ENCODE measurements around the gene TMC2.
"Not testable (repeated sequence)": the region's sequence is repeated elsewhere in the genome, so short reads cannot be mapped to it uniquely, and the experiment has no call there.

DNA sequence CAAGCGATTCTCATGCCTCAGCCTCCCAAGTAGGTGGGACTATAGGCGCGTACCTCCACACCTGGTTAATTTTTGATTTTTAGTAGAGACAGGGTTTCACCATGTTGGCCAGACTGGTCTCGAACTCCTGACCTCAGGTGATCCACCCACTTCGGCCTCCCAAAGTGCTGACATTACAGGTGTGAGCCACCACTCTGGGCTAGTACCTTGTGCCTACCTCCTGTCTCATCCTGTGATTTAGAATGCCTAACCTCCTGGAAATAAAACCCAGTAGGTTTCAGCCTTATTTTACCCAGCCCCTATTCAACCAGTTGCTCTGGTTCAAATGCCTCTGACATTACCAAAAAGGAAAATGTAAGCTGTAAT, 10.2 kb upstream of the TMC2 start:
- TF ChIP-seq, protein P1, sequence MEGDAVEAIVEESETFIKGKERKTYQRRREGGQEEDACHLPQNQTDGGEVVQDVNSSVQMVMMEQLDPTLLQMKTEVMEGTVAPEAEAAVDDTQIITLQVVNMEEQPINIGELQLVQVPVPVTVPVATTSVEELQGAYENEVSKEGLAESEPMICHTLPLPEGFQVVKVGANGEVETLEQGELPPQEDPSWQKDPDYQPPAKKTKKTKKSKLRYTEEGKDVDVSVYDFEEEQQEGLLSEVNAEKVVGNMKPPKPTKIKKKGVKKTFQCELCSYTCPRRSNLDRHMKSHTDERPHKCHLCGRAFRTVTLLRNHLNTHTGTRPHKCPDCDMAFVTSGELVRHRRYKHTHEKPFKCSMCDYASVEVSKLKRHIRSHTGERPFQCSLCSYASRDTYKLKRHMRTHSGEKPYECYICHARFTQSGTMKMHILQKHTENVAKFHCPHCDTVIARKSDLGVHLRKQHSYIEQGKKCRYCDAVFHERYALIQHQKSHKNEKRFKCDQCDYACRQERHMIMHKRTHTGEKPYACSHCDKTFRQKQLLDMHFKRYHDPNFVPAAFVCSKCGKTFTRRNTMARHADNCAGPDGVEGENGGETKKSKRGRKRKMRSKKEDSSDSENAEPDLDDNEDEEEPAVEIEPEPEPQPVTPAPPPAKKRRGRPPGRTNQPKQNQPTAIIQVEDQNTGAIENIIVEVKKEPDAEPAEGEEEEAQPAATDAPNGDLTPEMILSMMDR (IDR thresholded peaks at IDR 0.05): not testable (repeated sequence)
- not testable (repeated sequence) for TF ChIP-seq POLR2A, EP300, POLR2AphosphoS5 (IDR thresholded peaks at IDR 0.05)

Measured in upper lobe of left lung (tissue), 4 donors.